Testis (tissue), 2 donors: ENCODE measurements around the gene MAST3.

Experiments used
- CTCF ChIP-seq, 3 experiments: fragments of 450-650 bp in 2 of 3; fragments of 200-600 bp in 1 of 3; sonication (generic) in 1 of 3; IDR thresholded peaks; one replicate each; pipeline ENCODE4 v1.5.1; 2016 to 2019; ENCODE audit warnings: antibody characterized with exemption in 3 of 3, mild to moderate bottlenecking in 2 of 3, moderate library complexity in 1 of 3
- POLR2A ChIP-seq: fragments of 450-650 bp; IDR thresholded peaks from one replicate; pipeline ENCODE4 v1.6.1; 2017; ENCODE audit warnings: antibody characterized with exemption, mild to moderate bottlenecking, moderate library complexity

- TF ChIP-seq CTCF (IDR thresholded peaks at IDR 0.05): no peak
- no peak for TF ChIP-seq POLR2A
These were observed 26.2 kb downstream of the MAST3 start for GRCh38 chr19:18123819-18124218.
